ENCODE data around the gene AUTS2.

DNA sequence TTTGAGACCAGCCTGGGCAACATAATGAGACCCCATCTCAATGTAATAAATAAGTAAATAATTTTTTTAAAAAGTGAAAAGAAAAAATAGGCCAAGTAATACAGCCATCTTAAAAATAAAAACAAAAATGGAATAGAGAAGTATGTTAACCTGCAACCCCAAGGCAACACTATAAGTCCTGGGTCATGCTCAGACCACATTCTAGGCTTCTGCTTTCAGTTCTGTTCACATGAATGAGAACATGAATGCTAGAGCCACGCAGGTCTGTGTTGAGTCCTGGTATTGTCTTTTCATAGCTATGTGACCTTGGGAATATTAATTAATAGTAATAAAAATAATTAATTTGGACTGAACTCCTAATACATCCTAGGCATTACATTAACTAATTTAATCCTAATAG is 284.0 kb downstream of the AUTS2 start:
- TF ChIP-seq EZH2 (IDR thresholded peaks at IDR 0.05; ENCODE audit: insufficient read depth, poor library complexity, severe bottlenecking) (no peak), EZH2phosphoT487 (IDR thresholded peaks at IDR 0.05; ENCODE audit: insufficient read depth, low read depth) (no peak)

All from GM23248 (cell line).